ENCODE measurements around the gene SLC25A31. TPM values are rescaled to one million over a fixed set of nuclear protein-coding genes. Genes with fewer than 3 reads are reported as not detected.
A peak's percentile ranks its signal among the peaks of the same experiment; 100 is the strongest.

Gene SLC25A31
- polyA plus RNA-seq, 1 experiment = not detected

GRCh38 chr4:127809173-127809800, 79.1 kb downstream of the SLC25A31 start:
- H3K9me3 ChIP-seq (ENCODE audit: control insufficient read depth, insufficient read depth, low read length) = no peaks in the 10 kb centered on the region
- no peaks in the 10 kb centered on the region for H3K27me3 ChIP-seq (ENCODE audit: control insufficient read depth, insufficient read depth, low read length)
- ChIA-PET POLR2A (no interaction called here), CTCF (interaction anchor here (0.6 kb wide), 1 partner anchor 70 kb away, joined by 4 read pairs; no protein-coding TSS in a partner anchor)
- H3K27ac ChIP-seq (ENCODE audit: low read depth, low read length) = no peak overlapping the region
- no peak overlapping the region for H3K4me3 ChIP-seq (ENCODE audit: low read depth, low read length)
- DNase-seq (ENCODE audit: low read depth, low spot score) = no peak
- peak; percentile 17; the same call in 1 of the 2 replicates for TF ChIP-seq CTCF (IDR thresholded peaks at IDR 0.05; ENCODE audit: low read depth, low read length)

- Histone ChIP-seq H3K9me3 (ENCODE audit: control insufficient read depth, insufficient read depth, low read length) (no peaks in the 10 kb centered on the region), H3K27me3 (ENCODE audit: control insufficient read depth, insufficient read depth, low read length) (no peaks in the 10 kb centered on the region), H3K4me3 (ENCODE audit: low read depth, low read length) (no peak overlapping the region), H3K27ac (ENCODE audit: low read depth, low read length) (no peak overlapping the region)
- POLR2A ChIA-PET = no interaction called here
- CTCF ChIA-PET = no interaction called here
- no peak for TF ChIP-seq CTCF (IDR thresholded peaks at IDR 0.05; ENCODE audit: low read depth, low read length)
- no peak for DNase-seq (ENCODE audit: low read depth, low spot score)
Observed at GRCh38 chr4:127810551-127810950, 80.4 kb downstream of the SLC25A31 start.

GRCh38 chr4:127822430-127822829, 92.2 kb downstream of the SLC25A31 start:
- Histone ChIP-seq H3K9me3 (ENCODE audit: control insufficient read depth, insufficient read depth, low read length) (no peaks in the 10 kb centered on the region), H3K27ac (ENCODE audit: low read depth, low read length) (no peak overlapping the region), H3K27me3 (ENCODE audit: control insufficient read depth, insufficient read depth, low read length) (no peaks in the 10 kb centered on the region), H3K4me3 (ENCODE audit: low read depth, low read length) (no peak overlapping the region)
- no peak for DNase-seq (ENCODE audit: low read depth, low spot score)
- CTCF ChIA-PET = no interaction called here
- no peak for TF ChIP-seq CTCF (IDR thresholded peaks at IDR 0.05; ENCODE audit: low read depth, low read length)
- POLR2A ChIA-PET = no interaction called here

Other genes starting within 250 kb of the SLC25A31 start
- 7.8 and 11.1 TPM in 2 replicates for gene INTU, start 97.4 kb upstream of the SLC25A31 start, polyA plus RNA-seq (2011; rRNA removed)
- gene HSPA4L, start 51.9 kb downstream of the SLC25A31 start, polyA plus RNA-seq (2011; rRNA removed) = 3.4 and 4.9 TPM in 2 replicates
- gene PLK4, start 150.5 kb downstream of the SLC25A31 start, polyA plus RNA-seq (2011; rRNA removed) = 4.8 and 8.6 TPM in 2 replicates
- 11.5 and 18.0 TPM in 2 replicates for gene MFSD8, start 234.8 kb downstream of the SLC25A31 start, polyA plus RNA-seq (2011; rRNA removed)
- 3.2 and 4.5 TPM in 2 replicates for gene ABHD18, start 235.0 kb downstream of the SLC25A31 start, polyA plus RNA-seq (2011; rRNA removed)

All from AG04450 (cell line).